NCI-H2081 treated with DMSO at 0.1 percent for 48 hours (cell line): ENCODE data around the gene PTPRF.

Source experiments
- DNase-seq: peaks from one replicate; lab custom pipeline; 2025; lab: John Stamatoyannopoulos, UW

Gene PTPRF

DNA sequence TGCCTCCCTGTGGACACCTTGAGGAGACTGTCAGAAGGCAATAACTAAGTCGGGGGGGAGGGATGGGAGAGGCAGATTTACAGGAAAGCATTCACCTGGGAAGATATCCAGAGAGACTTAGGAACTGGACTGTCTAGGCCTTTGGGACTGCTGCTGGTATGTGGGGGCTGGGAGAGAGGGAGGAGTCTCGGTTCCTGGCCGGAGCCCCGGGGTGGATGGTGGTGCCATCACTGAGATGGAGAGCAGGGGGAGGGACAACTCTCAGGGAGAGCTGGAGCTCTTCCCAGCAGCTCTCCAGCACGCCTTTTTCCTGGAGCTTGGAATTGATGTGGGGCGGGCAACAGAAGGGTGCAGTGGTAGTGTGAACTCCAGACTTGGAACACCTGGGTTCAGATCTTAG lies 22.1 kb downstream of the PTPRF start:
- no peak for DNase-seq

DNA sequence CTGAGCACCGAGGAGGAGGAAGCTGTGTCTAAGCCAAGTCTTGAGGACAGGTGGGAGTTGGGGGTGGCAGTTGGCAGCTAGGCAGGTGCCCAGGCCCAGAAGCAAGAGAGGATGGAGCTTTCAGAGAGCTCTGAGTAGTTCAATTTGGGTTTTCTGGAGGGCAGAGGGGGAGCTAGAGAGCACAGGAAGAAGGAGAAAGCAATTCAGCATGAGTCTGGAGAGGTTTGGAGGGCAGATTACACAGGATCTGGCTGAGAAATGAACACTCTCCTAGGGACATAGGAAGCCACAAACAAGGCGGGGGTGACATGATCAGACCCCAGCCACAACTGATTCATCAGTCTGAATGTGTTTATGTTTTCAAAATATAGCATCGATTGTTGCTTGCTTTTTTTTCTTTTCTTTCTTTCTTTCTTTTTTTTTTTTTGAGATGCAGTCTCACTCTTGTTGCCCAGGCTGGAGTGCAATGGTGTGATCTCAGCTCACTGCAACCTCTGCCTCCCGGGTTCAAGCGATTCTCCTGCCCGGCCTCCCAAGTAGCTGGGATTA lies 23.8 kb downstream of the PTPRF start:
- DNase-seq: no peak

DNA sequence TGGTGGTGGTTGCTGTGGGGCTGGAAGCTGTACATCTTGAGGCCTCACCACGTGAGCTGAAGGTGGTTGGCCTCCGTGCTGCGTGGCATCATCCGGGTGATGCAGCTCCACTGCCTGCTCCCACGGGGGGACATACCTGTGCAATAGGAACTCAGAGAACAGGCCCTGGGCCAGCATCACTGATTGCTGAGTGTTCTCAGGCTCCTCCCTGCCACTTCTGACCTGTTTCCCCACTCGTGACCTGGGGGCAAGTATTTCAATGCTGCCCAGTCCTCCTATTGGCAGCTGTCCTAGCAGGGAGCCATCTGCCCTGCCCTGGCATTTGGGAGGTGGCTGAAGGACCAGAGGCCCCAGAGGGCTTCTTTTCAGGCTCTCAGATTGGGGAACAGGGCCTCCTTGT lies 26.1 kb downstream of the PTPRF start:
- no peak for DNase-seq

DNA sequence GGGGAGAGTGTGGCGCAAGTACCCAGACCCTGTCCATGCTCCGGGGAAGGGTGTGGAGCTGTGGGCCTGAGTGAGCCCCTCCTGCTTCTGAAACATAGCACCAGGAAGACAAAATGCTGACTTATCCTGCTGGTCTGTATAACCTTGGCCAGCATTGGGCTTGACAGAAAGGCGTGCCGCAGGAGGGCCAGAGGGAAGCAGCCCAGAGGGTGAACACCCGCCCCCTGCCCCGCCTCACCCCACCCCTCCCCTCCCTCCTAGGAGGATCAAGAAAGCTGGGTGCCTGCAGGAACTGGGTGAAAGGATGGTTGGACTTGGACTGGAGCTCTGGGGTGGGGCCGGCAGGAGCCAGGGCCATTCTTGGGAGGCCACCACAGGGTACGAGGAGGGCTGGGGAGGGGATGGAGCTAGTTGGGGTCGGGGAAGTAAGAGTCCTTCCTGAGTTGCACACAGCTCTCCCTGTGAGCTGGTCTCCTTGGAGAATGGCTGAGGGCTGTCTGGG lies 27.1 kb downstream of the PTPRF start:
- DNase-seq: no peak

DNA sequence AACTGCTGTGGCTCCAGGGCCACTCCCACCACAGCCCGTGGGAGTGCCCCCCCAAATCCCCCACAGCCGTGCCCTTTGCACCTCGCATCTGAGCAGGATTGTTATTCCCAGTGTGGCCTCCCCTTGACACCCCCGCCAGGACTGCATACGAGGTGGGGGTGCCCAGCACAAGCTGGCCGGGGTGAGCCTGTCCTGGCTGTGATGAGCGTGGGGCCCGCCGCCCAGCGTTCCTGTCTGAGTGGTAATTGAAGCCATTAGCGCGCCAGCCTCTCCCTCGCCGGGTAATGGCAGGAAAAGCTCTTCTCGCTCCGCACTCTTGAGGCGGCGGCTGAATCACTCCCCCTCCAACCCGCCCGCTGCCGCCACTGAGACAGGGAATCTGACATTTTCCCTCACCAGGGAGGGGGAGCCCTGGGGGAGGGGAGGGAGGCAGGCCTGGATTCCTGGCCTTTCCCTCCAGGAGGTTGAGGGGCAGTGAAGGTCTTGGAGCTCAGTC lies 27.7 kb downstream of the PTPRF start:
- DNase-seq: no peak

DNA sequence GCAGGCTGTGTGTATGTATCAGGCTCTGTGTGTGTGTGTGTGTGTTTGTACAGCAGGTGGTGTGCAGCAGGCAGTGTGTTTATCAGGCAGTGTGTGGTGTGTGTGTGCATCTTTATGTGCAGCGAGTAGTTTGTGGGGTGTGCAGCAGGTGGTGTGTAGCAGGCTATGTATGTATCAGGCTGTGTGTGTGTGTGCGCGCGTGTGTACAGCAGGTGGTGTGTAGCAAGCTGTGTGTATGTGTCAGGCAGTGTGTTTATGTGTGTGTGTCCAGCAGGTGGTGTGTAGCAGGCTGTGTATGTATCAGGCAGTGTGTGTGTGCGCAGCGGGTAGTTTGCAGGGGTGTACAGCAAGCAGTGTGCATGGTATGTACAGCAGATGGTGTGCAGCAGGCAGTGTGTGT lies 29.0 kb downstream of the PTPRF start:
- no peak for DNase-seq

DNA sequence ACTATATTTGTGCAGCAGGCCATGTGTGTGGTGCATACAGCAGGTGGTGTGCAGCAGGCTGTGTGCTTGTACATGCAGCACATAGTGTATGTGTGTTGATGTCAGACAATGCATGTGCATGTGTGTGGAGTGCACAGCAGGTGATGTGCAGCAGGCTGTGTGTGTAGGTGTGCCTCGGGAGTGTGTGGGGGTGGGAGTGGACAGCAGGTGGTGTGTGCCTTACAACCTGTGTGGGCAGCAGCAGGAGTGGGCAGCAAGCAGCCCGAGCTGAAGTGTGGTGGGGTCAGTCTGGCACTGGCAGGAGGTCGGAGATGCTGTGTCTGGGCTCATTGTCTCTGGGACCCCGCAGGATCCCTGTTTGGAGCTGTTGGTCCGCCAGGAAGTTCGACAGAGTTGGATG lies 29.6 kb downstream of the PTPRF start:
- DNase-seq: no peak

DNA sequence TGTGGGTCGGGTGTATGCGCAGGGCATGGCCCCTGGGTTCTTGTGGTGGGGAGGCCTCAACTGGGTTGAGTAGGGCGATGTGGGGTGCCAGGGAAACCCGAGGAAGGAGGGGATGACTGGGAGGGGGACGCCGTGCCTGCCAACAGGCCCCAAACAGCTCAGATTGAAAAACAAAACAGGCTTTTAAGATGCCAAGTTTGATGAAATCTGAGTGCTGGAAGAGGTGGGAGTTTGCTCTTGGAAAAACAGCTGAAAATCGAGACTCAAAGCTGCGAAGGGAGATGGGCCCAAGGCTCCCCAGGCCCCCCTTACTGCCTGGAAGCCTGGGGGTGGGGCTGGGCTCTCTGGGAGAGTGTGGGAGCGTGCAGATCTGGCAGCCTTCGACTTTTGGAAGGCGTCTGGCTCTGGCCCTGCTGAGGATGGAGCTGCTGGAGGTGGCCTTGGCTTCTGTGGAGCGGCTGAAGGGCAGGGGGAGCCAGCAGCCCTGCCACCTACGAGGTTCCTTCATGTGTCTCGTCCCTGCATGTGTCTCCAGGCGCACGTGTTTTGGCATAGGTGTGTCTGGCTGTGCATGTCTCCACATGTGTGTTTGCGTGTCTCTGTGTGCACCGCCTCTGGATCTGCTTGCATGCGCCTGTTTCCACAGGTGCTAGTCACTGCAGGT lies 33.3 kb downstream of the PTPRF start:
- DNase-seq: no peak

DNA sequence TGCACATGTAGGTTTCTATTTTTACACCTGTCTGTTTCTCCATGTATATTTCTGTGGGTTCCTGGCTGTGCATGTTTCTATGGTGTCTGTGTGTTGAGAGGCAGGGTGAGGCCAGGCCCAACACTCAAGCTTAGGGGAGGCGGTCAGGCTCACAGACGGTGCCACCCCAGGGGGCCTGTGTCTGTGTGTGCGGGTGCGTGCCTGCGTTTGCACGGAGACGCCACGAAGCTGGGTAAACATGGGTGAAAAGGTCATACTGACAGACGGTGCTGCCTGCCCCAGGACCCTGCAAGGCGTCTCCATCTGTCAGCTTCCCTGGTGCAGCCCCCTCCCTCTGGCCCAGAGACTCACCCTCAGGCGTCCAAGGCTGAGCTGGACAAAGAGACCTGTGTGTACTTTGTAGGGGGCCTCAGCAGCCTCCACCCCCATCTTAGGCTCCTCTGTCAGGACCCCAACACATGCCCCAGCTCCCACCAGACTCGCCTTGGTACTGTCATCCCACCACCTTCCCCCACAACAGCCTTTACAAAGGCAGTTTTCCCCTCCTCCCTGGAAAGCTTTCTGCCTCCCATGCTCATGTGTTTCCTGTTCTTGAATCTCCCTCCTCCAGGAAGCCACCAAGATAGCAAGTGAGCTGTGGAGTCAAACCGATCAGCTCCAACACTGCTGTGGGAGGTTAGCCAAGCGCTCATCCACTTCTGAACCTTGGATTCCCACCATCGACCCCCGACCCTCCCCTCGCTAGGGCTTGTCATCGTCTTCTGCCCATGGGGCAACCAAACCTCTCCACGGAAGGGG lies 34.1 kb downstream of the PTPRF start:
- no peak for DNase-seq

DNA sequence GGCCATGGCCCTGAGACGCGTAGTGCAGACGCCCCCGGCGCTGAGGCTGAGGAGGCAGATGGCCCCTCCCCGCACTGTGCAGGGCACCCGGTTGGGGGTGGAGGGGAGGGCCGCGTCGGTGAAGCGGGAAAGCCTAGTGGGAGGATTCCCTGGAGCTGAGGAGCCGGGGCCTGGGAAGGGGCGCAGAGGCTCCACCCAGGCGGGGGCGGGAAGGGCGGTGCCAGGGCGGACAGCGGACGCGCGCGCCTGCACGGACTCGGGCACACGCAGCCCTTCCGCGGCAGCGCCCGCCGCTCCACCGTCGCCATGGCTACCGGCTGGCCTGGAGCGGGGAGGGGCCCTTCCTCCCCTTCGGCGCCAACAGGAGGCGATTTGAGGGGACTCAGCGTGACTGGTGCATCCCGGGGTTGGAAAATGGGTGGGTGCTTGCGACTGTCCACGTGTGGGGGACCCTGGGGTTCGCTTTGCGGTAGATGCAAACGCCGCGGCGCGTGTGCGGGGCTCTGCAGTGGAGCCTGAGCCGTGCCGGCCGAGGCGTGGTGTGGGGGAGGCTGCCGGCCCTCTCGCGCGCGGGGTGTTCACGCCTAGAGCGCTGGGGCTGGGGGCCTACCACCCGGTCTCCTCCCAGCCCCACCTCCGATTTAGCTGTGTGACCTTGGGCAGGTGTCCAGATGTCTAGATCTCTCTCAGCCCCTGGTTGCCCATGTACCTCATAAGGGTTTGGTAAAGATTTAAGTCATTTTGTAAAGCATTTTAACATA lies 35.1 kb downstream of the PTPRF start:
- no peak for DNase-seq

DNA sequence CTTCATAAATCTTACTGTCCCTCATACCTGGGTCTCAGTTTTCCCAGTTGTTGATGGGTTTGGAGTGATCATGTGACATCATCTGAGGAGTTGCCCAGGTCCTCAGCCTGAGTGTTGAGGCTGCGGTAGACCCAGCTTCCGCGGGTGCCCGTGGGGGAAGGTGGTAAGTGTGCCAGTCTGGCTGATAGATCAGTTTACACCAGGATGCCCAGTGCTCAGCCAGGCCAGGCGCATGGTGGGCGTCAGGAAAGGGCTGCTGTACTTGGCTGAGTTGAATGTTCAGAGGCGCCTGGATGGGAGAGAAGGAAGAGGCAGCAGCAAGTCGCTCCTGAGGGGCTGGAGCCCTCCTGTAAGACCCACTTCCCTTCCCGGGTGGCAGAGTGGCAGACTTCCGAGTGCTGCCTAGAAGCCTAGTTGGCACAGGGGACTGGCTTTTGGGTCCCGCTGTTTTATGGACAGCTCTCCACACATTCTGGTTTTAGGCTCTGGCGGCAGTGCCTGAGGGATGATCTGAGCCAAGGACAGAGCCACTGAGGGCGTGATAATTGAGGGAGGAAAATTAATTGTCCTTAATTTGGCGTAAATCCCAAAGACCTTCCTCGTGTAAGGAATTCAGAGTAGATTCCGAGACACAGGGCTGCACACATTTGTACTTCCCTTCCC lies 35.8 kb downstream of the PTPRF start:
- DNase-seq: no peak

DNA sequence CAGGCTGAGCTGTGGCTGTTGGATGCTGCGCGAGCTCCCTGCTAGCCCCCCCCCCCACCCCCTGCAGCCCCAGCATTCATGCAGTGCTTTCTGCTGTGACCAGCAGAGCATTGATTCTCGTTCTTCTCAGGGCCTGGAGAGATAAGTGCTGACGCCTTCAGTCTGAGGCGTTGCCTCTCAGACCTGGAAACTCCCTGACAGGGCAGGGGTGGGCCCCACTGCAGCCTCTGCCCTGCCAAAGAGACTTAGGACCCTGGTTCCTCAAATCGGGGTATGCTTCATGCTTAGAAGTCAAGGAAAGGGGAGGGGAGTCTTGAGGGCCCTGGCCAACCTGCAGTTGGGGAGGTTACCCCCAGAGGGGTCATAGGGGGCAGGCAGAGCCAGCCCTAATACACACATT lies 38.5 kb downstream of the PTPRF start:
- DNase-seq: no peak

DNA sequence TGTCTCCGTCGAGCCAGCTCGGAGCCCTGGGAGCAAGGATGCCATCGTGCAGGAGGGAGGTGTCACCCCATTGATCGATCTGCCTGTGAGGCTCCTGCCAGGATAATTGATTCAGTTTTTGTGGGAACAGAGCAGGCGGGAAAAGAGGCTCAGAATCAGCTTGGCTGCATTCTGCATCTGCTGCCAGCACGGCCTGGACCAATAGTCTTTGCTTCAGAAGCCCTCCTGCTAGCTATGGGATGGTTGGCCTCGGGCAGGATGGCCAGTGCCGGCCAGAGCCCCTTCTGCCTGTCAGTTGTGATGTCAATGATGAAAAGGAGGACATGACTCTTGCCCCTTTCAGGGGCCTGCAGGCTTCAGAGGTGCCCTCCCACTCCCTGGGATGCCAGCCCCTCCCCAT lies 39.6 kb downstream of the PTPRF start:
- DNase-seq: no peak

DNA sequence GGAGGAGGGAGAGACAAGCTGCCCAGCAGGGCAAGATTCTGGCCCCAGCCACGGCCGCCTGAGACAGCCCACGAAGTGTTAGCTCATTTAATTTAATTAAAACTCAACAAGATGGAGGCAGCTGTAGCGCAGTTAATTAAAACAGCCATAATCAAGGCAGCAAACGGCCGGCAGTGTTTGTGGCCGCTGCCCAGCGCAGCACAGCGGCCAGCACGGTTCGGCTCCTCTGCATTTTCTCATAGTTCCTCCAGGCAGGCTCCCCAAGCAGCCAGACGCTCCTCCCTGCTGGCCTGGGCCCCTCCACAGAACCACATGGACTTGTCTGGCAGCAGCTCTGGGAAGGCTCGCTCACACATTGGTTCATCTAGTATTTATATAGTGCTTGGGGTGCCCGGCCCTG lies 40.0 kb downstream of the PTPRF start:
- no peak for DNase-seq

DNA sequence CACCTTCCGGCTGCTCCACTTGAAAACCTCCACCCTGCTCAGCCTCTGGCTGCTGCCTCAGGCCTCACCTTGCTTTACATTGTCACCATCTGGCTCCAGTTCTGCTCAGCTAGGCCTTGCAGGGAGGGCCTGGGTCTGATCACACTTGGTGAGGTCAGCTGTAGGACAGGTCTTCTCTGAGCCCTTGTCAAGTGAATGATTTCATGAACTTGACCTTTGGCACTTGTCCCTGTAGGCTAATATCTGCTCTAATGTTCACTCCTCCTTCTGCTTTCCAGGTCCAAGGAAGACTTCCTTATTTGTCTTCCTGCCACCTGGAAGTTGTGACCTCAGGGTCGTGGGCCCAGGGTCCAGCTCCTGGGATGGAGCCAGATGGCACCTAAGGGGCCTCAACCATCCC lies 41.4 kb downstream of the PTPRF start:
- no peak for DNase-seq

DNA sequence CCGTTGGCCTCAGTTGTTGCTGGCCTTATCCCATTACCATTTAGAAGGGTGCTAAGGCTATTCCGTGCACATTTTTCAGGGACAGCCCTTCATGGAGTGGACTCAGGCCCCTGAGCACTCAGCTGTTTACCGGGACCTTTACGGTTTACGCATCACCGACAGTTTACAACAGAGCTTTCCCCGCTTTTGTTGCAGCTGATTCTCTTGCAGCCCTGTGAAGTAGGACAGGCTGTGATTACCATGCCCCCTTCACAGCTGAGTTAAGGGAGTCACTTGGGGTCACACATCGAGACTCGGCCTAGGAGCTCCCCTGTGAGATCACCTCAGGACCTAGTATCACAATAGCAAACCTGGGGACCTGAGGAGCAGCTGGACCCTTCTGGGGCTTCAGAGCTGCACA lies 41.9 kb downstream of the PTPRF start:
- DNase-seq: no peak

DNA sequence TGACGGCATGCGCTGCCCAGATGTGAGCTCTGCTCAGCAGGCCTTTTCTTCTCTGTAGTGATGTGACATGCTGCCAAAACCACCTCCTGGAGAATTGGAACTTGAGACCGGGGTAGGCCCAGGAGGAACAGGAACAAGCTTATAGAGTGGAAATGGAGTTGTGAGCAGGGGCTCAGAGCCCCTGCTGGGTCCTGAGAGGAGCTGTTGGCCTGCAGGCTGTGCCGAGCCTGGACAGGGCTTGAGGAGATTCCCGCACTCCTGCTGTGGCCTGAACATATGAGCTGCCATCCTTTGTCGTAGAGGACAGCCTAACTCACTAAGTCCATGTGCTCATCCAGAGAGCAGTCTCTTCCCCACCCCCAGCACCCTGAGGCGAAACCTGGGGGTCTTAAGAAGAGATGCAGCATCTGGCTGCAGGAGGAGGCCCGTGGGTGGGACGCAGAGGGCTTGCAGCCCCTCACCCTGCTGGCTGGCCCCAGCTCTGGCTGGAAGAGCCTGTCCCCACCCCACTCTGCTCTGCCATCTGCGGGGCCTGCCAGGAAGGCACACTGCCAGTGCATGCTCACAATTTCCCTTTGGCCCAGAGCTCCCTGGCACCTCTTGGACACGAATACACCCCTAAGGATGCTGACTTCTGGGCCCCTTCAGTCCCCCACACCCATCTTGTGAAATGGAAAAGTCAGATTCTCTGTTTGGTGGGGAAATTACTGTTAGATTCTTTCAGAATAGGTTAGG lies 42.5 kb downstream of the PTPRF start:
- no peak for DNase-seq

DNA sequence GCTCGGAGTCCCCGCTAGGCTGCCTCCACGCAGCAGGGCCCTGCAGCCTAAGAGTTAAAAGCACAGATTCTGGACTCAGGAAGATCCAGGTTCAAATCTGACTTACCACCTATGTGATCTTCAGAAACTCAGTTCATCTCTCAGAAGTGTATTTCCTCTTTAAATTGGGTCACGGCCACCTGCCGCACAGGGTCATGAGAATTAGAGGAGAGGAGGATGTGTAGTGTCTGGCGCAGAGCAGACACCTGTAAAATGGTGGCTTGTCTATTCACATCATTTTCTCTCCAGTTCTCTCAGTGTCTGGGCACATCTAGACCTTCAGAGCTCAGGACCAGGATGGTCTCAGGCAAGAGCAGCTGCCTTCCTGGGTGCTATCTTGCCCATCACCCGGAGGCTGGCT lies 45.8 kb downstream of the PTPRF start:
- no peak for DNase-seq

DNA sequence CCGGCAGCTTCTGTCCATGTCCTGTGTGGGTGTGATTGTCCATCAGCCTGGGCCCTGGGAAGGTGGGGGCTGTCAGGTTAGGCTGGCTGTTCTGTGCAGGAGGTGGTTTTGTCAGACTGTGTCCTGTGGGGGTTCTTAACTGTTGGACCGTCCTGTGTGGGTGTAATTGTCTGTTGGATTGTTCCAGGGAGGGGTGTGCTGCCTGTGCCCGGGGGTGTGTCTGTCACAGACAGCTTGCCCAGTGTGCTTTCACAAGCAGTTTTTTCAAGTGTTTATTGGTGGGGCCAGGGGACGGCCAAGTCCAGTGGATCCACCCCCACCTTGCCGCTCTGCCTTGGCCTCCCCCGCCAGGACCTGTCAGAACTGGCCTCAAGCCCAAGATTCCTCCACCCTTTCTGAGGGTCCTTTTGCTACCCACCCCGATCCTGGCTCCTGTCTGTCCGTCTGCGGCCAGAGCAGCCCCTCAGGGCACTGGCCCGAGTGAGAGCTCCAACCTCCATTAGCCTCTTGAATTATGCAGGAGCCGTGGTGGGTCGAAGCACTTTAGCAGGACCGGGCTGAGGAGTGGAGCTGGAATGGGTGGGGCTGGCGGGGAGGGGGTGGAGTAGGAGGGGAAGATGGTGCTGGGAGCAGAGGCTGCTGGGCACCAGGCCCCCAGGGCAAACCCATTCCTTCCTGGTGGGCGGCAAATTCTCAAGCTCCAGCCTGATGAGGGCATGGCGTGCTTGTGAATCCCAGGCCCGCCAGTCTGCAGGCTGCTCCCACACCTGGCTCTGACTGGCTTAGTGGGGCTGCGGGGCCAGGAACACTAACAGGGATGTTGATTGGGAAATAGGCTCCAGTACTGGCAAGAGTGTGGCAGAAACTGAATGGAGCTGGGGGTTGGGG lies 47.2 kb downstream of the PTPRF start:
- no peak for DNase-seq

DNA sequence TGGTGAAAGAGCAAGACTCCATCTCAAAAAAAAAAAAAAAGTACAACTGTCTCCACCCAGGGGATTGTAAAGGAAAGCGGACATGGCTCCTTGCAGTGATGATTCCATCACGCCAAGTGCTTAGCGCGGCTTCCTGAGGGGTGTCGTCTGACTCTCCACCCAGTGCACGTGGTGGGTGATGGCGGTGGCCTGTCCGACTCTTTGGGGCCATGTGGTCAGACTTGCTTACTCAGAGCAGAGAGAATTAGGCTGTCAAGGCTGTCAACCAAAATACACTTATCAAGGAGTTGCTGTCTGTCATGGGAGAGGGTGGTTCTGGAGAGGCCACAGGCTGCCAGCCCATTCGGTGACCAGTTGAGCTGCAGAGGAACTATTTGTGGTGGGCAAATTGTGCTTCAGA lies 49.4 kb downstream of the PTPRF start:
- DNase-seq: no peak
